ENCODE data around the gene LDLR. TPM values are rescaled to one million over a fixed set of nuclear protein-coding genes. Genes with fewer than 3 reads are reported as not detected.

LDLR gene
- total RNA-seq, 1 donor from 2014 or later, result 39.3 TPM

DNA sequence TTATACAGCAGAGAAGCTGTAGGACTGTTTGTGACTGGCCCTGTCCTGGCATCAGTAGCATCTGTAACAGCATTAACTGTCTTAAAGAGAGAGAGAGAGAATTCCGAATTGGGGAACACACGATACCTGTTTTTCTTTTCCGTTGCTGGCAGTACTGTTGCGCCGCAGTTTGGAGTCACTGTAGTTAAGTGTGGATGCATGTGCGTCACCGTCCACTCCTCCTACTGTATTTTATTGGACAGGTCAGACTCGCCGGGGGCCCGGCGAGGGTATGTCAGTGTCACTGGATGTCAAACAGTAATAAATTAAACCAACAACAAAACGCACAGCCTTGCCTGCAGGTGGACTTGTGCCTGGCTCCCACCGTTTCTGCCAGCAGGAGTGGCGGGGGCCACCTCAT lies 27.3 kb upstream of the LDLR start:
- Mint-ChIP-seq H3K27ac (no peak overlapping the region), H3K36me3 (peaks cover 31% of the 10 kb centered on the region), H3K4me1 (peaks cover 6% of the 10 kb centered on the region), H3K9me3 (no peaks in the 10 kb centered on the region), H3K27me3 (ENCODE audit: insufficient read depth, low read depth) (no peaks in the 10 kb centered on the region), H3K4me3 (no peak overlapping the region)
- no peak for TF ChIP-seq EZH2 (IDR thresholded peaks at IDR 0.05)
- TF ChIP-seq EZH2phosphoT487 (IDR thresholded peaks at IDR 0.05), result no peak
- no peak for TF ChIP-seq CTCF (IDR thresholded peaks at IDR 0.05)
- H3K27ac ChIP-seq, result no peak overlapping the region
- DNase-seq (ENCODE audit: low spot score), result no peak
- H3K4me3 ChIP-seq, result no peak overlapping the region
- H3K9me3 ChIP-seq (ENCODE audit: low read depth), result no peaks in the 10 kb centered on the region
- no peaks in the 10 kb centered on the region for H3K36me3 ChIP-seq
- H3K9ac ChIP-seq, result no peak overlapping the region
- no peaks in the 10 kb centered on the region for H4K20me1 ChIP-seq (ENCODE audit: low read depth)
- H3K4me1 ChIP-seq, result no peaks in the 10 kb centered on the region
- no peak overlapping the region for H2AFZ ChIP-seq (replicated peaks)
- no peak overlapping the region for H3K4me2 ChIP-seq
- H3K79me2 ChIP-seq (ENCODE audit: low read depth), result no peaks in the 10 kb centered on the region
- no peaks in the 10 kb centered on the region for H3F3A ChIP-seq (ENCODE audit: low read depth)
- no peaks in the 10 kb centered on the region for H3K27me3 ChIP-seq

DNA sequence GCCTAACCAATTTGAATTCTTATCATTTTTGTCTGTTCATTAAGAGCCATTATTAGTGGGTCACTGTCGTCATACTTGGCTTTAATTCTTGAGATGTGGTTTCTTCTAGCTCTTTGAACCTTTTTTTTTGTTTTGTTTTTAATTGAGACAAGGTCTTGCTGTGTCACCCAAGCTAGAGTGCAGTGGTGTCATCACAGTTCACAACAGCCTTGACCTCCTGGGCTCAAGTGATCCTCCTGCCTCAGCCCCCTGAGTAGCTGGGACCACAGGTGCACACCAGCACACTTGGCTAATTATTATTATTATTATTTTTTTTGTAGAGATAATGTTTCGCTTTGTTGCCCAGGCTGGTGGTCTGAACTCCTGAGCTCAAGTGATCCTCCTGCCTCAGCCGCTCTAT lies 25.8 kb upstream of the LDLR start:
- Histone ChIP-seq H3K9me3 (ENCODE audit: low read depth) (no peaks in the 10 kb centered on the region), H3F3A (ENCODE audit: low read depth) (no peaks in the 10 kb centered on the region), H3K36me3 (no peaks in the 10 kb centered on the region), H3K4me3 (no peak overlapping the region), H3K9ac (no peak overlapping the region), H3K27me3 (no peaks in the 10 kb centered on the region), H3K4me2 (no peak overlapping the region), H4K20me1 (ENCODE audit: low read depth) (no peaks in the 10 kb centered on the region), H3K4me1 (no peaks in the 10 kb centered on the region), H3K27ac (no peak overlapping the region), H2AFZ (replicated peaks) (no peak overlapping the region), H3K79me2 (ENCODE audit: low read depth) (no peaks in the 10 kb centered on the region)
- Mint-ChIP-seq H3K27ac (no peak overlapping the region), H3K9me3 (peaks cover 2% of the 10 kb centered on the region), H3K27me3 (ENCODE audit: insufficient read depth, low read depth) (no peaks in the 10 kb centered on the region), H3K4me1 (peaks cover 6% of the 10 kb centered on the region), H3K4me3 (no peak overlapping the region), H3K36me3 (peaks cover 38% of the 10 kb centered on the region)
- TF ChIP-seq CTCF (IDR thresholded peaks at IDR 0.05), result no peak
- no peak for TF ChIP-seq EZH2phosphoT487 (IDR thresholded peaks at IDR 0.05)
- TF ChIP-seq EZH2 (IDR thresholded peaks at IDR 0.05), result no peak
- no peak for DNase-seq (ENCODE audit: low spot score)

DNA sequence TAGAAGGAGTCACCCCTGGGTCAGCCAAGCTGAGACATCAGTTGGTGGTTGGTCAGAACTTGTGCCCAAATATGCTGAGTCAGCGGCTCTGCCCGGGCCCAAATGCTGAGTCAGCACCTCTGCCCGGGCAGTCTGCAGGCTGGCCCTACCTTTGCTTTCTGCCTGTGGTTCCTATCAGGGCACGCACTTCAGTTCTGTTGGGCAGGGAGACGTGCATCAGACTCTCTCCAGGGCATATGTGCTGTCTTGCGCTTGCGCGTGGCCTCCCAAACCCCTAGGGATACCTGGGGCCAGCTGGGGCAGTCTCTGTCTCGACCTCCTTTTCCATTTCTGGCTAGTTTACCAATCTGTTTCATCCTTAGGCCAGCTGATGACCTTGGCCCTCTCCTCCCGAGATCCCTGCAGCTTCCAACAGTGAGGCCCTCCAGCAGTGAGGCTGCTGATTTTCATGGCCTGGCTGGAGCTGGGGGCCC lies 24.4 kb upstream of the LDLR start:
- Histone ChIP-seq H3K9me3 (ENCODE audit: low read depth) (no peaks in the 10 kb centered on the region), H3K4me1 (no peaks in the 10 kb centered on the region), H3K4me2 (no peak overlapping the region), H2AFZ (replicated peaks) (no peak overlapping the region), H3F3A (ENCODE audit: low read depth) (peaks cover 5% of the 10 kb centered on the region), H3K9ac (no peak overlapping the region), H3K36me3 (no peaks in the 10 kb centered on the region), H4K20me1 (ENCODE audit: low read depth) (no peaks in the 10 kb centered on the region), H3K27me3 (no peaks in the 10 kb centered on the region), H3K27ac (peak overlapping the region; percentile 37), H3K79me2 (ENCODE audit: low read depth) (no peaks in the 10 kb centered on the region), H3K4me3 (no peak overlapping the region)
- peaks cover 9% of the 10 kb centered on the region for H3K4me1 Mint-ChIP-seq
- H3K9me3 Mint-ChIP-seq, result peaks cover 2% of the 10 kb centered on the region
- peak overlapping the region; percentile 91 for H3K27ac Mint-ChIP-seq
- H3K27me3 Mint-ChIP-seq (ENCODE audit: insufficient read depth, low read depth), result peaks cover 2% of the 10 kb centered on the region
- no peak overlapping the region for H3K4me3 Mint-ChIP-seq
- TF ChIP-seq EZH2 (IDR thresholded peaks at IDR 0.05) (no peak), CTCF (IDR thresholded peaks at IDR 0.05) (no peak), EZH2phosphoT487 (IDR thresholded peaks at IDR 0.05) (no peak)
- H3K36me3 Mint-ChIP-seq, result peaks cover 39% of the 10 kb centered on the region
- DNase-seq (ENCODE audit: low spot score), result no peak
